Fibroblast of the conjunctiva (primary cell): Measurements from ENCODE around the gene HINT3.
"Not testable (repeated sequence)": the region's sequence is repeated elsewhere in the genome, so short reads cannot be mapped to it uniquely, and the experiment has no call there.

Source experiments
- DNase-seq: peaks from one replicate; pipeline ENCODE4 v3.0.0-alpha.2; 2010; ENCODE audit warnings: low read depth

HINT3 gene

DNA sequence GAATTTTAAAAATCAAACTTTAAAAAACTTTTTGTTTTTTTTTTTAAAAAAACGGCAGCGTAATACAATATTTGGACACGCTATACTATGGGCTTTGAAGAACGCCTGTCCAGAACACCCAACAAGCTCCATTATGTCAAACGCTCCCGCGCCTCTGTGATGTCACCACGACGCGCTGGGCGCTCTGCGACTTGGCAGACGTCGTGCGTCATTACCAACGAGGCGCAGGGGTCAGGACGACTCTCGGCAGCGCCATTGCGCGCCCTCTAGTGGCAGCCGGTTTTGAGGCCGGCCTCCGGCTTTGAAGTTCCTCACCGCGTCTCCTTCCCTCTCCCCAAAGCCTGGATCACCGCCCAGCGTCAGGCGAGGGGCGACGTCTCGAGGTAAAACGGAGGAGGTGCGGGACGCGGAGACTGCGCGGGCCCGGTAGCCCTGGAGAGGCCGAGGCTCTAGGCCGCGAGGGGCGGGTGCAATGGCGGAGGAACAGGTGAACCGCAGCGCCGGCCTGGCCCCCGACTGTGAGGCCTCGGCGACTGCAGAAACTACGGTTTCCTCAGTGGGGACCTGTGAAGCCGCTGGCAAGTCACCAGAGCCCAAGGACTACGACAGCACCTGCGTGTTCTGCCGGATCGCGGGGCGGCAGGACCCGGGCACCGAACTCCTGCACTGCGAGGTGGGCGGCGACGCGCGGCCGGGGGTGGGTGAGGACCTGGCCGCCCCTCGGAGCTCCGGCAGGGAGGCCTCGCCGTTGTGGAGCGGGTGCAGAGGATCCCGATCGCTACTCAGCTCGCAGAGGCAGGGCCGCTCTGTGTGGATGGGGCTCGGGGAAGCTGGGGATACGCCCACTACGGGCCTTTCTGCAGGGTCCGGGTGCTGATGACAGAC, at the start of gene HINT3:
HINT3 (plus strand) TSS at position 265 of the 885 bp plus-strand sequence; CDS start at position 473, 208 bp downstream.
- peak; percentile 94 for DNase-seq

DNA sequence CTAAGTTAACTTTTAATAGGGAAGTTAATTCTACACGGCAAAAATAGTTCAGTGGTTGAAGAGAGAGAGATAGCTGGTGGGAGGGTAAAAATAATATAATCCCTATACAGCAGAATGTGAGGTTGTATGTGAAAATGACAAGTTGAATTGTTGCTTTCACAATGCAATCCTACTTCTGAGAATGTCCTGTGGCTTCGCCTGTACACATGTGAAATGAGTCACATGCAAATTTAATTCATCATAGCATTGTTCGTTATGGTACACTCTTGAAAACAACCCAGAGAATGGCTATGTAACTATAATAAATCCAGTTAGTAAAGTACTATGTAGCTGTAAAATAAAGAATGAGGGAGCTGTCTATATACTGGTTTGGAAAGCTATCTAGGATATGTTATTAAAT, 46.0 kb upstream of the HINT3 start:
- DNase-seq = no peak

DNA sequence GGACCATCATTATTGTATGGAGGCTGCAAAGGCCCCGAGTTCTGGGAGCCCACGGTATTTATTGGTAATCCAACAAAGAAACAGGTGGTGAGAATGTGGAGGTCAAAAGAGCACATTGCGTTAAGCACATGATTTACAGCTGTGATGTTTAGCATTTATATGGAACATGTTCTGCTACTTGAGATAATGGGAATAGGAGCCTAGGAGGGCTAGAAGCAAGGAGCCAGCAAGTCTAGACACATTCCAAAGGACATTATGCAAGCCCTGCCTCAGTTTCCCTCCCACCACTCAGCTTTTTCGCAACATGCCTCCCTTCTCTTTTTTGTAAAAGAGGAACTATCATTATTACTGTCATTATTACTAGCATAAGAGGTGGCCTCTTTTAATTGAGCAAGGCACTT, 45.5 kb upstream of the HINT3 start:
- not testable (repeated sequence) for DNase-seq

DNA sequence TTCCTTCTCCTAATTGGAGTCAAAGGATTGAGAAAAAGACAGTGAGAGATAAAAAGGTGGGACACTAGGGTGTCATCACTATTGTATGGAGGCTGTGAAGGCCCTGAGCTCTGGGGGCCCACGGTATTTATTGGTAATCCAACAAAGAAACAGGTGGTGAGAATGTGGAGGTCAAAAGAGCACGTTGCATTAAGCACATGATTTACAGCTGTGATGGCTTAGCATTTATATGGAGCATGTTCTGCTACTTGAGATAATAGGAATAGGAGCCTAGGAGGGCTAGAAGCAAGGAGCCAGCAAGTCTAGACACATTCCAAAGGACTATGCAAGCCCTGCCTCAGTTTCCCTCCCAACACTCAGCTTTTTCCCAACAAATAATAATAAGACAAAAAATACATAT, 44.1 kb upstream of the HINT3 start:
- not testable (repeated sequence) for DNase-seq

DNA sequence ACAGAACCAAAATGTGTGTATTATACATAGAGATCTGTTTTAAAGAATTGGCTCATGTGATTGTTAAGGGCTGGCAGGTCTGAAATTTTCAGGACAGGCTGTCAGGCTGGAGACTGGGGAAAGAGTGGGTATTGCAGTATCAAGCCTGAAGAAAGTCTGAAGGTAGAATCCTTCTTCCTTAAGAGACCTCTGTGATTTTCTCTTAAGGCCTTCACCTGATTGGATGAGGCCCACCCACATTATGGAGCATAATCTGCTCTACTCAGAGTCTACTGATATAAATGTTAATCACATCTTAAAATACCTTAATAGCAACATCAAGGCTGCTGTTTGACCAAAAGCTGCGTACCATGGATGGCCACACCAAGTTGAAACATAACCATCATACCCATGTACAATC, 43.4 kb upstream of the HINT3 start:
- DNase-seq = no peak

DNA sequence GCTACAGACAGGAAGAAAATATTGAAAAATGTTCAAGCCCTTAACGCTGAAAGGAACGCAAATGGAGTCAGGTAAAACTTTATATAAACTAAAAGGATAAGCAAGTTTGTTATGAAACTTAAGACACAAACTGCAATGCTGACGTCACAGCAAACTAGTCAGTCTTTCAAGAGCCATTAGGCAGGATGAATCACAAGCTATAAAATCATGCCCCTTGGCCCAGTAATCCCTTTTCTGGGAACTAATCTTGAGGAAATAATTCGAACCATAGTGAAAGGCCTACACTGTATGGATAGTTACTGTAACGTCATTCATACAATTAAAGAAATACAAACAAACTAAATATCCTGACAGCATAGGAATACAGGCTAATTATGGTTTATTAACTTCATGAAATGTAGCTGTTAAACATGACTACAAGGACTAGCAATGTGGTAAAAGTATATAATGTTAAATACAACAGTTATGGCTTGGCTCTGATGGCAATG, 42.7 kb upstream of the HINT3 start:
- DNase-seq = peak; percentile 84

DNA sequence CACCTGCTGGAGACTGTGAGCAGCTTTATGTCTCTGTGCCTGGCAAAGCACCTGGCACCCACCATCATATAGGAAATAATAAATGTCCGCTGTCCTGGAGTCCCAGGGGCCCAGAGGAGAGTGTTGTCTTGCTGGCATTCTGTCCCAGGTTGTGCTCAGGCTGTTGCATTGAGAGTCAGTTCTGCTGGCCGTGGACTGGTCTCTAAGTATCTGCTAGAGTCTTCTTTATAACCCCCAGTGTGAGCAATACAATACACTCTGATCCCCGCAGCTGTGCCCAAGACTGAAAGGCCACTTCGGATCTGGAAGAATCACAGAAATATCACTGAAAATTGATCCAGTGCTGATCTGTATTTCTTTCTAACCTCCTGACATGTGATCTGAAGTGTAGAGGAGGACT, 38.3 kb upstream of the HINT3 start:
- no peak for DNase-seq

DNA sequence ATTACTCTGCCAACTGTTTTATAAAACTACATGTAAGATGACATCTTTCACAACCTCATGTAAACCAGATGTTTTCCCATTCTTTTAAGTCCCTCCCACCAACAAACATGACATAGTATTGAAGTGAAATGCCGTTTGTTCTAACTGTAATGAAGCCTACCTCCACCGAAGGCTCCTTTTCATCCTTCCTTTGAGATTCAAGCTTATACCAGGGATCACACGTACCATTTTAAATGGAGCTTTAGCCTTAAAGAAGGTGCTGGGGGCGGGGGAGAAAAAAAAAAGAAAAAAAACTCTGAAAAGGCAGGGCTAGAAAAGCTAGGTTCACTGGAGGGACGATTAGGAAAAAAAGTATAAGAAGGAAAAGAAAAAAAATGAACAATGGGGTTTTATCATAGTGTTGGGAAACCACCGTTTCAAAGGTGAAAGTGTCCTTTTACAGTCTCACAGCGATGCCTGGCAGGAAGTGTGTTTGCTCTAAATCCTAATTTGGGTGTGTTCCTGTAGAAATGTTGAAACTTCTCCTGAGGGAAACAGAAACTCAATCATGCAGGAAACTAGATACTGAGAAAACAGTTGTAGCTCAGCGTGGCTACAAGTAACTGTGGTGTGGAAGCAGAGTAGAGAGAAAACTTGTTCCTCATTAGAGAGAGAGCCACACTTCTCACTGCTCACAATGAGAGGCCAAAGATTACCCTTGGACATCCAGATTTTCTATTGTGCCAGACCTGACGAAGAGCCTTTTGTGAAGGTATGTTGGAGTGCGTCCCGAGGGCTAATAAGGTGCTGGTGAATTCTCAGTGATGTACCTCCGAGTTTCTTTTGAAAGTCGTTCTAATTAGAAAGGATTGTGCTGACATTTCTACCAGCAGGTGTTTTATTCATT, 37.6 kb upstream of the HINT3 start:
- peak; percentile 70 for DNase-seq

DNA sequence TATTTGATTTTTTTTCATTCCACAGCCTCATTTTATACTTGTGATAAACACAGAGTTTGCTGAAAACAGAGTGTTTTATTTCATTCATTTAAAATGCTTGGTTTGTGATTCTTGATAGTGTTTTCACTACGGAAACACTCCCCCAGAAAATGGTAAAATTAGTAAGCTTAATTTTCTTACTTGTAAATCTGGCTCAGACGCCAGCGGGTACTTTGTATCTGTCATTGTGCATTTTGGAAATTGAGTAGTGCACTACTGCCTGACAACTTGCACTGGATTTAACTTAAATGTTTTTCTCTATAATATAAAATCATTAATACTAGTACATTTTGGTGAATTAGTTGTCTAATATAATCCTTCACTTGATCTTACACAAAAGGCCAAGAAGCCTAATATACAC, 37.0 kb upstream of the HINT3 start:
- DNase-seq = no peak

DNA sequence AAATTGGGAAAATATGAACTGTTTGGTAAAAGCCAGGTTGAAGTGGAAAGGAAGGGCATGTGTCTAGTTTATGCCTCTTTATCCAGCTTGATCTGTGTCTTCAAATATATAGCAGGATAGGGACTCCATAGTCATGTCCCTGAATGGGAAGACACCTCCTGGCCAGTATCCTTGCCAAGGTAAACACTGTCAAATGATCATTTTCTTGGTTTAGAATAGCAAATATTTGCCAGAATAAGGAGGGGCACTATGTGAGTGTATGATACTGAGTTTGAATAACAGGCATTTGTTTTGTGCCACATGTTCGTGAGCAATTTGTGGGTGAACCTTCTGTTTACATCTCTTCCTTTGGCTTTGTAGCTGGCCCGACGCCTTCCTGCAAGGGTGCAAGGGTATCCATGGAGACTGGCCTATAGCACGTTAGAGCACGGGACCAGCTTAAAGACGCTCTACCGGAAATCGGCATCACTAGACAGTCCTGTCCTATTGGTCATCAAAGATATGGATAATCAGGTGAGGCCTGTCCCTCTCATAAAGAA, 34.2 kb upstream of the HINT3 start:
- DNase-seq = no peak

DNA sequence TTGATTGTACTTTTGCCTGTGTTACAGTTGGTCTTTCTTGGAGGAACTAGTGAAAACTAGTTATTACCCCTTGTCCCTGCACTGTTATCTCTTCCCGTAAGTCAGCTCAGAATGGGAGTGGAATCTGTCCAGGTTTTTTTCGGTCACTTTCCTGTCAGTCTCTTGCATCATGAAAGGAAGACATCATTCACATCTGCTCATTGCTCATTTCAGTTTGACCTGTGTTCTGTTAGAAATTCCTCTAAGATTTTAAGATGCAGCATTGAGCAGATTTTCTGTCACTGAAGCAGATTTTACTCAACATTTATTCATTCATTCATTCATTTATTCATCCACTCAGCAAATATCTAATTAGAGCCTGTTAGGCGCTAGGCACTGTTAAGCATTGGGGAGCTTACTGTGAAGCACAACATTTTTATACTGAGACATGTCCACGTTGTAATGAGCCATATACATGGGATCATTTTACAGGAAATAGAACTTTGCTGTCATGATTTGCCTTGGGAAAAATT, 33.1 kb upstream of the HINT3 start:
- no peak for DNase-seq

DNA sequence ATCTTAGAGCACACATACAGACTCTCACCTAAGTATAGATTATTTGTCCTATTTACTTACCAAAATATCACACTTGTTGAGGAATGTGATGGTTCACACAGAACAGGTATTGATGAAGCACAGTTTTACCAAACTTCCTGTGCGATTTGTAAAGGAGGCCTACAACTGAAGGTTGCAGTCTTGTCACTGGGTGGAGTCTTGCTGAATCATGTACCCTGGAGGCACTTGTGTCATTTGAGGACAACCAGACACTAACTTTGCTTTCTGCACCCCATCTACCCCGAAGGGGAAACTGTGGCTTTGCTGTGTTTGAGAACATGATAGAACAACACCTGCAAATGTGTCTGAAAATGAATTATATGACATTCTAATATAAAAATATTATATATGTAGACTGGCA, 32.4 kb upstream of the HINT3 start:
- no peak for DNase-seq

DNA sequence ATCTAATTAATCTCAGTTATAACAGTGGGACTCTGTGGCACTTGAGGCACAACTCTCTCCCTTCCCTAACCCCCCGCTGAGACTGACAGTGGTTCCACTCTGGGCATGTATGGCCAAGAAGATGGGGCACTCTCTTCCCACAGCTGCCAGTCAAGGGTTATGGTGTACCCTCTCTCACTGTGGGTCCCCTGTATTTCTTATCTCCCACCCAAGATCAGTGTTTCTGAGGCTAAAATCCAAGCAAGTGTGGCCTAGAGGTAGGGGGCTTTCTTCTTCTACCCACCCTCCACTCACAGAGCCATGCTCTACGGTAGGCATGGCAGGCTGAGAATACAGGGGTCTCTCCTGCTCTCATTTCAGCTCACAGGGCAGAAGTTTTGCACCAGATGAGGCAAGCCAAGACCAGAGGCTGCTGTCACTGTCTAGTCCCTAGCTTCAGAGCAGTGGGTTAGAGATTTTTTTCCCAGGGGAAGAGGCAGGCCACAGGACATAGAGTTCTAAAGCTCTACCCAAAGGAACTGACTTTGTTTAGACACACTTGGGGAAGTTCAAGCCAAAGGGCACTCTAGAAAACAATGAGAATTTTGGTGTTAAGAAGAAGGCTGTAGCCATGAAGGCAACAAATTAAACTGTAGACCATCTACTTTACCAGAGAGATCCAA, 31.7 kb upstream of the HINT3 start:
- no peak for DNase-seq

DNA sequence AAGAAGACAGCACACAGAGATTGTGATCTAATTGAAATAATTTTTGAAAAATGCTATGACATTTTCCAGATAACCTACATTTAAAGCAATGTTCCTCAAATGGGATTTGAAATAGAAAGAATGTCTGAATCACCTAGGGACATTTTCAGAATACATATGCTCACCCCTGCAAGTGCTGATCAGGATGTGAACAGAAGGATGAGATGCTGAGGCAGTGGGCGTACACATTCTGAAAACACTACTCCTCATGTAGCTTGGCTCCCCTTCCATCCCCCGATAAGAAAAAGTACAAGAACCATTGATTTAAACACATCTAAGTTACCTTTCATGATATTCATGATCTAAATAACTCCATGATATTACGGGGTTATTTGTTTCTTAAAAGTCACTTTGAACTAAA, 29.9 kb upstream of the HINT3 start:
- DNase-seq = no peak

DNA sequence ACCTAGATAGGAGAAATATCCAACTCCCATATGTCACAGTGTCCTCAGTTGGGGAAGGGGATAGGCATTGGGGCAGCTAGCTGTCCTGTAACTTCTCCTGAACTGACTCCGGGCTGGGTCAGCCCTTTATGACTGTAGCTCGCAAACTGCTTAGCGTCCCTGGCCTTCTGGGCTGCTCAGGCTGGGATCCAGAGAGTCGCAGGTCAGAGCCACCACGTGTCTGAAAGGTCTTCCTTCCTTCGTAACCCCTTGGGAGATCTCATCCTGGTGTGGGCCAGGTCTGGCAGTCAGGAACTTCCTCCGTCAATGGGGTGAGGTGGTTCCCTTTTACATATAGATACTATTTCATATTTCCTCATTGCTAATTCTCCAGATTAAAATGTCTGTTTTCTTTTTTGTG, 28.8 kb upstream of the HINT3 start:
- DNase-seq = no peak

DNA sequence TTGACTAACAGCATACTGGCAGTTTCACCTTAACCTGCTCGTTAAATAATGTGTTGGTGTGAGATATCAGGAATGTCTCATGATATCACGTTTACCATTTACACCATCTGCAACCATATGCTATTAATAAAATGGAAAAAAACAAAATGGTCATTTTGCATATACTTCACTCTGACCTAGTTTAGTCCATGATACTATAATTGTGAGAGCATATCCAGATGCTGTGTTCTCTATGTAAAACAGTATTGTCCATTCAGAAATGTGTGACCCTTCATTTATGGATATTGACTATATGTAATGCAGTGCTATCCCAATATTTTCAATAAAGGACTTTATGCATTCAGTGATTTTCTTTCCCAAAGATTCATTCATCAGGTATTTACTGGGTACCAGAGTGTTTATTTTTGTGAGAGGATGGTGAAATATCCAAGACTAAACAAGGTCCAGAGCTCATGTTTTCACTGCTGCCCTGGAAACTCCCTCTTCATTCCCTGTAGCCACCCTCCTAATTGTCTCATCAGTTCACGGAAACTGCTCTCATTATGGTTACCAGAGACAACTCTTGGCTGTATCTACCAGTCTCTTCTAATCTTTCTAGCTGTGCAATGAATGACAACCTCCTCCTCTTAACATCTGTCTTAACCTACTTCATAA, 25.7 kb upstream of the HINT3 start:
- DNase-seq = no peak

DNA sequence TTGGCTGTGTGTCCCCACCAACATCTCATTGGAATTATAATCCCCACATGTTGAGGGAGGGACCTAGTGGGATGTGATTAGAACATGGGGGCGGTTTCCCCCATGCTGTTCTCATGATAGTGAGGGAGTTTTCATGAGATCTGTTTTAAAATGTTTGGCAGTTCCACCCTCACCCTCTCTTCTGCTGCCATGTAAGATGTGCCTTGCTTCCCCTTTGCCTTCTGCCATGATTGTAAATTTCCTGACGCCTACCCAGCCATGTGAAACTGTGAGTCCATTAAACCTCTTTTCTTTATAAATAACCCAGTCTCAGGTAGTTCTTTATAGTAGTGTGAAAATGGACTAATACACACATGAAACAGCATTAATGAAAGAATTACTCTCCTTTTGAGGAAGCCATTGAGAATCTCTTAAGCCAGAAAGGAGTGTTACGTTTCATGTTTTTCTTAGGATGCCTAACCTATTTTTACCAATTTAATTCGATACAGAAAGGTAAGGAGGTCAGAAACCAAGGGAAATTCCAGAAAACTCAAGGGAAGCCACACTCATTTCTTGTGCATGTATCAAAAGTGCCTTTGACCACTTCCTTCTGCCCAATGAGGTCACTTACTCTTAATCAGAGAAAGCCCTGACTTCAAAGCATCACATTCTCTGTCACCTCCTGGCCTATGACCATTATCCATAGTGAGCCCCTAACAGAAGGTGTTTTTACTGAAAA, 24.7 kb upstream of the HINT3 start:
- DNase-seq = no peak

DNA sequence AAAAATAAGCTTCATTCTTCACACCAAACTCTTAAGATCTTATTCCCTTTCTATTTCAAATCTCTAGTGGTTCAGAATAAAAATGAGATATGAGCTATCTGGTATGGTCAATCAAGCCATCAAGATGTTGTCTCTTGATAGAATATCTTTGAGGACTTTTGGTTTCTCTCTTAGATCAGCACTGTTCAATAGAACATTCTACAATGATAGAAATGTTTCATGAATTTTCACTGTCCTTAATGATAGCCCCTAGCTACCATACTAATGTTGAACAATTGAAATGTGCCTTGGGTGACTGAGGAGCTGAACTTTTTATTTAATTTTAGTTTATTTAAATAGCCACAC, 24.1 kb upstream of the HINT3 start:
- no peak for DNase-seq

DNA sequence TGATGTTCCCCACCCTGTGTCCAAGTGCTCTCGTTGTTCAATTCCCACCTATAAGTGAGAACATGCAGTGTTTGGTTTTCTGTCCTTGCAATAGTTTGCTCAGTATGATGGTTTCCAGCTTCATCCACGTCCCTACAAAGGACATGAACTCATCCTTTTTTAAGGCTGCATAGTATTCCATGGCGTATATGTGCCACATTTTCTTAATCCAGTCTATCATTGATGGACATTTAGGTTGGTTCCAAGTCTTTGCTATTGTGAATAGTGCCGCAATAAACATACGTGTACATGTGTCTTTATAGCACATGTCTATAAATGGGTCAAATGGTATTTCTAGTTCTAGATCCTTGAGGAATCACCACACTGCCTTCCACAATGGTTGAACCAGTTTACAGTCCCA, 21.1 kb upstream of the HINT3 start:
- not testable (repeated sequence) for DNase-seq

DNA sequence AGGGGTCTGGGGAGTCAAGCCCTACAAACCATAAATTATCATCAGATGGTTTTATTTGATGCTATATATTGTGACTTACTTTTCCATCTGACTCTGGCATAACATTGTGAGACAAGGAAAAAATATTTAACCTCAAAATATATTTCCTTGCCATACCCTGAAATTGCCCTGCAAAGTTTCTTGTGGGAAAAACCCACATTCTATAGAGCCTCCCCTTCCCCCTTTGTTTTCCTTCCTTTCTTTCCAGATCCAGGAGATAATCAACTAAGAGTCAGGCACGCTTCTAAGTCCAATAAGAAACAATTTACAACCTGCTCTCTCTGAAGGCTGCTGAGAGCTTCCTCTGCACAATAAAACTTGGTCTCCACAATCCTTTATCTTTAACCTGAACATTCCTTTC, 17.5 kb upstream of the HINT3 start:
- no peak for DNase-seq

DNA sequence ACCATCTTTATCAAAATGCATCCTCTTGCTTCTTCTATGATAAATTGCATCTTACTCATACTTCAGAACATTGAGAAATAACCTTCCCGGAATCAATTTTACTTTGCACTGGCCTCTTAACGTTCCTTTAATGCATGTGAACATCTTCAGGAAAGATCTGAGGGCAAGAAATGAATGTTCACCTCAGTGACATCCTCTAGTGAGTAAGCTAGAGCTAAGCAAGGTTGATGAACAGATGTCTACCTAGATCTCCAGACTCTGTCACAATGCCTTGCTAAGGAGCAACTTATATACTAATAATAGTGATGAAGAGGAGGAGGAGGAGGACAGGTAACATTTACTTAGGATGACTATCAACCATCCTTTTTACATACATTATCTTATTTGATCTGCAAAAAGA, 16.8 kb upstream of the HINT3 start:
- no peak for DNase-seq
